NCI-H1417 treated with DMSO at 0.1 percent for 48 hours (cell line): ENCODE data around the gene KRTDAP.

Source experiments
- DNase-seq: peaks from one replicate; lab custom pipeline; 2025; lab: John Stamatoyannopoulos, UW

Gene KRTDAP

DNA sequence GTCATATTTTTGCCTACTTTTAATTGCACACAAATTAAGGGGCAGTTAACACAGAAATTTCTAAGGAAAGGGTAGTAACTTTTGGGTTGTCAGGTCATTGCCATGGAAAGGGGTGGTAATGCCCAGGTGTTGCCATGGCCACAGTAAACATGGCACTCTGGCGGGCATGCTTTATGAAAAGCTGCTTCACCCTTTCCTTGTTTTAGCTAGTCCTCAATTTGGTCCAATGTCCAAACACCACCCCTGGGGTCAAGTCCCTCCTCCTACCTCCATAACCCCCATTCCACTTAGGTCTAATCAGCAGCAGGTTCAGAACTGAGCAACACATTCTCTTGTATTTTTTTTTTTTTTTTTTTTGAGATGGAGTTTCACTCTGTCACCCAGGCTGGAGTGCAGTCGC lies 35.6 kb downstream of the KRTDAP start:
- no peak for DNase-seq

DNA sequence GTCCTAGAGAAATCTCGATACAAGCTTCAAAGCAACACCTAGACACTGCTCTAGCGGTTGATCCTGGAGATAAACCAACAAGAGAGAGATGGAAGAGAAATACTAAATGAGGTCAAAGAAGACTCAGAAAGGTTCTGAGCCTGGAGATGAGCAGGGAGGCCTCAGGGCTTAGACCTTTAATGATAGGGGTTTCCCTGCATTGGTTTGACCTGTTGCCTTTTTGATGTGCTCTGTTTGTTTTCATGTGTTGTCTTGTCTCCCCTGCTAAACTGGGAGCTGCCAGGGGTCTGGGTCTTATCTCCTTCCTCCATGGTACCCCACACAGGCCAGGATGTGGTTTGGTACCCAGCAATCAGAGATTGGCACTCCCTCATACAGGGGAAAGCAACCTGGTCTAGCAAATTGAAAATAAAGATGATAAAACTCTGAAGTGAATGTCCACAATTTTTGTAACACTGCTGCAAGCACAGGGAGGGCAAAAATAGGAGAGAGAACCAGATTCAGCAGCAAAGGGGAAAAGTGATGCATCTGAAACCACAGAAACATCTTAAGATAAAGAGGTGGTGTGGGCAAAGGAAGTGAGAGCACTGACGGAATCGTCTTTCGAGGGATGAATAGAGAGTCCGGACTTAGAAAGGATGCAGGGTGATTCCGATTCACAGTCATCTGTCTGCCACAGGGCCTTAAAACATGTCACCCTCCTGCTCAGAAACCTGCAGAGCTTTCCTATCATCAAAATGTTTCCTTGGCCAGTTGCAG lies 38.7 kb downstream of the KRTDAP start:
- DNase-seq: no peak

DNA sequence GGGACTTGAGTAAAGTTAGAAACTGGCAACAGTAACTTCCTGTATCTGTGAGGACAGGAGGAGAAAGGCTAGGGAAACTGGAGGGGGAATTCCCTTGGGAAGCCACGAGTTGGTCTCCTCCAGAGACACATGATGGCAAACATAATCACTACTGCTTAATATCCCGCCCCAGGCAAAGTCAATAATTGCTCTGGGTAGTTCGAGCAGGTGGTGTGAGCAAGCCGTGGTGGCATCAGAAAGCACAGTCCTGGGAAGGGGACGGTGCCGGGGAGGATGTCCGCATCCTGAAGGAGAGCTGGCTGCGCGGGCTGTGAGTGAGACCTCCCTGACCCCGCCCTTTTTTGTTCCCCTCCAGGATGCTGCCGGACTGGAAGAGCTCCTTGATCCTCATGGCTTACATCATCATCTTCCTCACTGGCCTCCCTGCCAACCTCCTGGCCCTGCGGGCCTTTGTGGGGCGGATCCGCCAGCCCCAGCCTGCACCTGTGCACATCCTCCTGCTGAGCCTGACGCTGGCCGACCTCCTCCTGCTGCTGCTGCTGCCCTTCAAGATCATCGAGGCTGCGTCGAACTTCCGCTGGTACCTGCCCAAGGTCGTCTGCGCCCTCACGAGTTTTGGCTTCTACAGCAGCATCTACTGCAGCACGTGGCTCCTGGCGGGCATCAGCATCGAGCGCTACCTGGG lies 40.8 kb downstream of the KRTDAP start:
- DNase-seq: peak; percentile 38

DNA sequence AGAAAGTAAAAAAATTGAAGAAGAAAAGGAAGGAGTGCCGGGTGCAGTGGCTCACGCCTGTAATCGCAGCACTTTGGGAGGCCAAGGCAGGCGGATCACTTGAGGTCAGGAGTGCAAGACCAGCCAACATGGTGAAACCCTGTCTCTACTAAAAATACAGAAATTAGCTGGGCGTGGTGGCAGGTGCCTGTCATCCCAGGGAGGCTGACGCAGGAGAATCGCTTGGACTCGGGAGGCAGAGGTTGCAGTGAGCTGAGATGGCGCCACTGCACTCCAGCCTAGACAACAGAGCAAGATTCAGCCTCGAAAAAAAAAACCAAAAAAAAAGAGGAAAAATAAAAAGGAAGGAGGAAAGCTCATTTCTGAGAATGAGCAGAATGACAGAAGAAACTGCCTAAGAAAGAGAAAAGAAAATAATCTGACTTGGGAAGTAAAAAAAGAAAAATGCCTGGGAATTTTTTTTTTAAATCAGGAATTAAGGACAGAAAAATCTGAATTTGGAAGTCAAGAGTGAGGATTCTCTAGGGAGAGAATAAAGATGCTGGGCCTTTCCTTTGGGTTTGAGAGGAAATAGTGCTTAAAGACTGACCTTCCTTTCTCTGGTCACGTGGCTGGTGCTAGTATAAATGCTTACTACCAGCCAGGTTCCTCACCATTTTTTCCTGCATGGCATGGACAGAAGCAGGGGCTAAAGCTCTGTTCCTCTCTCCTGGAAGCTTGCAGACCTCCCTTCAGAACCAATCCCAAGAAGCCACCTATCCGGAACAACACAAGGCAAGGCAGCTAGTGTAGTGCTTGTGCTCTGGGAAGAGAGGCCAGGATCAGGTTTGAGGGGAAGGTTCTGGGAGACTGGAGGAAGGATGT lies 42.4 kb downstream of the KRTDAP start, which contains the start of gene FFAR2:
Gene FFAR2, plus strand, starts transcription at position 652 of the 864 bp plus-strand sequence. CDS start 1,458 bp downstream, outside the sequence.
- no peak for DNase-seq

DNA sequence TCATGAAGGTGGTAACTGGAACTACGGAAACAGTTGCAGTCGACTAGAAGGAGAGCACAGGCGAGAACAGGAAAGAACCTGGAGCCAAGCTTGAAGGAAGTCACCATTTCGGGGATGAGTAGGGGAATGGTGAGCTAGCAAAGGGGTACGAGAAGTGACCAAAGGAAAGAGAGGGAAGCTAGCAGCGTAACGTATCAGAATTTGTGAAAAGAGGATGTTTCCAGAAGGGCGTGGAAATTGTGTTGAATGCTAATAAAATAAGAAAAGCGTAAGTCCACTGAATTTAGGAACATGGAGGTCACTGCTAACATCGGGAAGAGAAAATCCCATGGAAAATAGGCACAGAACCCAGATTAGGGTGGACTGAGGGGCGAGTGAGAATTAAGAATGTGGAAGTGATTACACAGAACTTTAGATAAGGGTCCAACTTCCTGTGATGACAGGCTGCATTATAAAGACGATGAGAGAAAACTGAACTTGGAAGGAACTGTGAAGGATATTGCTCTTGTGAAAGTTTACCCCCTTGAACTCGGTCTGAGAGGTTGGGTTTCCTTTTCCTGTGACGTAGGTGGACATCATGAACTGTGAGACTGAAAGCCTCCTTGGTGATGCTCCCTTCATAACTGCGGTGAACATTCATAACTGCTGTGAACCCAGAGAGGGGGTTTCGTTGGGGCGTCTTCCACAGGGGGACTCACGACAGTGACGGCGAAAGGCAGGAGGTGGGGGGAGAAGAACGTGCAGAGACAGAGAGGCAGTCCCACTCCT lies 44.3 kb downstream of the KRTDAP start:
- DNase-seq: no peak

DNA sequence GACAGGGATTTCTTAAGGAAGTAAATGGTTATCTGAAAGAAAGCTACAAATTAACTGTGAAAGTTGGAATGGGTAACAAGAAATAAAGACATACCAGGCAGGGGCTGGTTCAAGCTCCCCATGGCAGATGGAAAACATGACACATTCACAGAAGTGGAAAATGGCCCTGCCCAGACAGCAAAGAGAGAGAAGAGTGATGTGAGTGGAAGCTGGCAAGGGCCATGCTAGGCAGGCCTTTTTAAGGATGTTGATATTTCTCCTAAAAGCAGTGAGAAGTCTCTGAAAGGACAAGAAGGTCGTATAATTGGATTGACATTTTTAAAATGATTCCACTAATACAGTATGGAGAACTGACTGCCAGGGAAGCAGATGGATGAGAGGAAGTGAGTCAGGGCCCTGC lies 45.5 kb downstream of the KRTDAP start:
- no peak for DNase-seq

DNA sequence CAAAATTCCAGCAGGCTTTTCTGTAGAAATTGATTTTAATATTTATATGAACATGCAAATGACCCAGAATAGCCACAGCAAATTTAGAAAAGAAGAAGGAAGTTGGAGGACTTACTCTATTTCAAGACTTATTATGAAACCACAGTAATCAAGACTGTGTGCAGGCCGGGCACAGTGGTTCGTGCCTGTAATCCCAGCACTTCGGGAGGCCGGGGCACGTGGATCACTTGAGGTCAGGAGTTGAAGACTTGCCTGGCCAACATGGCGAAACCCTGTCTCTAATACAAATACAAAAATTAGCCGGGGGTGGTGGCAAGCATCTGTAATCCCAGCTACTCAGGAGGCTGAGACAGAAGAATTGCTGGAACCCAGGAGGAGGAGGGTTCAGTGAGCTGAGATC lies 48.2 kb downstream of the KRTDAP start:
- no peak for DNase-seq

DNA sequence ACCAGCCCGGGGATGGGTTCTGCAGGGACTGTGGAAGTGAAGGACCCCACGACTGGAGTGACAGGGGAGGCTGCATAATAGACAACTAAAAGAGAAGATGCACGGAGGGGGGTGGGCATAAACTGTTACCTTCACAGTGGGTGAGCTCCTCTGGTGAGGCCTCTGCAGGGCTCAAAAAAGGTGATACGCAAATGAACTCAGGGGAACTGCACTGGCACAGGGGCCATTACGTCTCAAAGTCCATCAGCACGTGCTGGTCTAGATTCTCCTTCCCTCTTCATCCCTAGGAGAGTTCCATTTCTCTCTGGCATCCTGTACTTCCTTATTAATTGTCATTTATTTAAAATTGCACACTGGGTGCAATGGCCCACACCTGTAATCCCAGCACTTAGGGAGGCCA lies 50.3 kb downstream of the KRTDAP start:
- no peak for DNase-seq

DNA sequence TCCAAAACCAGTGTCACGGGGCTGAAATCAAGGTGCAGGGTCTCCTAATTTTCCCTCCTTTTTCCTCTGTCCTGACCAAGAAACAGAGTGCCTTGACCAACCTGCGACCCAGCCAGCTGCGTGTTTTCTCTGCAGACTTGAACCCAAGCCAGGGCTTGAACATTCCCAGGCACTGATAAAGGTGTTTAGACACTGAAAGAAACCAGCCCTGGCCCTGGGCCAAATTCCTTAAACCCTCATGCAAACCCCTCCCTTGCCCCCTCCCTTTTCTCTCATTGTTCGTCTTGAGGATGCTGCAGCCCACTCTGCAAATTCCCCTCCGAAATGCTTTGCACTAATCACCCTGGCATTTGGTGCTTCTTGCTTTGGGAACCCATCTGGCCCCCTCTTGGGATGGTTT lies 51.7 kb downstream of the KRTDAP start:
- DNase-seq: no peak

DNA sequence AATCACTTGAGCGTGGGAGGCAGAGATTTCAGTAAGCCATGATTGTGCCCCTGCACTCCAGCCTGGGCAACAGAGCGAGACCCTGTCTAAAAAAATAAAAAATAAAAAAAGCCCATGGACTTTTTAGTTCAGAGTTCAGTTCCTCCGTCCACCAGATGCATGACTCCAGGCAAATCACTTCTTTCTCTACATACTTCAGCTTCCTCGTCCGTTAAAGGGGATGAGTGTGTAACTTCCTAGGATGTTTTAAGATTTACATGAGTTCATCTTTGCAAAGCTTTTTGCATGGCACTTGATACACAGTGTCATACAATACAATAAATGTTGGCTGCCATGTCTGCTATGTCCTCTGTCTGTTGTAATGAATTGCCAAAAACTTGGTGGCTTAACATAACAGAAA lies 52.2 kb downstream of the KRTDAP start:
- no peak for DNase-seq

DNA sequence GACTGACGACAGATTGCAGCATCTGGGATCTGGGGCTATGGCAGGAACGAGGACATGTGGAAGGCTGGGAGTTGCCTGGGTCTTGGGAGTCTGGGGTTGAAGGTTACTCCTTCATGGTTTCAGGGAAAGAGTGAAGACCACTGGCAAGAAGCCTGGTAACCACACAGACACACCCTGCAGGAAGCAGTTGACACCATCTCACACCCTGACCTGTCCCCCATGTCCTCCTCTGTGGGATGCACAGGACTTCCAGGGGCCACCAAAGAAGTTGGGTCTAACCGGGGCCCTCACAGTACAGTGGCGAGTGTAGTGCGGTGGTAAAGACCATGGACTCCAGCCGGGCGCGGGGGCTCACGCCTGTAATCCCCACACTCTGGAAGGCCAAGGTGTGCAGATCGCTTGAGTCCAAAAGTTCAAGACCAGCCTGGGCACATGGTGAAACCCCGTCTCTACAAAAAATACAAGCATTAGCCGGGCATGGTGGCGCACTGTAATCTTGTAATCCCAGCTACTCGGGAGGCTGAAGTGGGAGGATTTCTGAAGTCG lies 52.8 kb downstream of the KRTDAP start:
- no peak for DNase-seq
